ENCODE results near the gene TRPT1.
A peak's percentile ranks its signal among the peaks of the same experiment; 100 is the strongest.

The TRPT1 gene

GRCh38 chr11:64231546-64231945, 5.6 kb upstream of the TRPT1 start:
- no peak for DNase-seq

- no peak for DNase-seq
Measured at GRCh38 chr11:64230985-64231365, 5.0 kb upstream of the TRPT1 start.

DNA sequence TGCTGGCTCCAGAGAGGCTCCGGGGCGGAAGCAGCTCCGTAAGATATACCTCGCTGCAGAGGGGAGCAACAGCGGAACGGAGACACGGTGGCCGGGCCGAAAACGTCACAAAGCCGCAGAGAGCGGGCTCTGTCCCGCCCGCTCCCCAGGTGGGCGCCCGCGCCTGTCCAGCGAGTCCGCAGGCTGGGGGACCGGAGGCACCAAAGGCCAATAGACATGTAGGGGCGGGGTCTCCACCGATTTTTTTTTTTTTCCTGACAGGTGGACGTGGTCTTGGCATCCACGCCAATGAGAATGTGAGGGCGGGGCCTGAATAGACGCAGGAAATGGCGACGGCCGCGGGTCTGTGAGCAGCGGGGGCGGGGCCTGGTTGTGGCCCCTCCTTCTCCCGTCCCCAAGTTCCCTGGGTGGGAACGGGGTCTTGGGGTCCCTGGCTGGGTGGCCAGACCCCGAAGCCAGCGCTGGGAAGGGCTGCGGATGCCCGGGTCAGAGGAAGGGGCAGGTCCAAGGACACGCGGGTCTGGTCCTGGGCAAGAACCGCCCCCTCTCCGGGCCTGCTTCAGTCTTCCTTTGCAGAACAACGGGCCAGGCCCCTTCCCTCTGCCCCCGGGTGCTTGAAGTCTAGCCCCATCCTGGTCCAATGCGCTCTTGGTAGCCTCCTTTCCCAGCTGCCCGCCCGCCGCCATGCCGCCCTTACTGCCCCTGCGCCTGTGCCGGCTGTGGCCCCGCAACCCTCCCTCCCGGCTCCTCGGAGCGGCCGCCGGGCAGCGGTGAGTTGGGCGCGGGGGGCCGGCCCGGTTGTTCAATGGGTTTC, 4.4 kb upstream of the TRPT1 start, which contains the start of gene DNAJC4:
Gene DNAJC4, plus strand, starts transcription at position 378 of the 814 bp plus-strand sequence. Its CDS starts 307 bp downstream, at position 685.
- peak; percentile 52 to 94 (median 85) for DNase-seq

DNA sequence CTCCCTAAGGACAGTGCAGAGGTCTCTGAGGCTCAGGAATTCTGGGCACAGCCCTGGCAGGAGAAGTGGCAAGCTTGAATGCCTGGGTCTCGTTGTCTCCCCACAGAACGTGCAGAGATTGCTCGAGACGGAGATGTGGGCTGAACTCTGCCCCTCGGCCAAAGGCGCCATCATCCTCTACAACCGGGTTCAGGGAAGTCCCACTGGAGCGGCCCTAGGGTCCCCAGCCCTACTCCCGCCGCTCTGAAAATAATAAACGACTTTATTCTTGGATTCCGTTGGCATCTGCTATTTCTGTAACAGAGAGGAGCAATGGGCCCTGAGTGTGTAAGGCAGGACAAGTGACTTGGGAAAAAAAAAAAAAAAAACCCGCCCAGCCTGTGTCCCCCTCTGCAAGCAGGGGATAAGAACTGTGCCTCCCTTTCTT, 3.8 kb upstream of the TRPT1 start:
- DNase-seq, result no peak

DNA sequence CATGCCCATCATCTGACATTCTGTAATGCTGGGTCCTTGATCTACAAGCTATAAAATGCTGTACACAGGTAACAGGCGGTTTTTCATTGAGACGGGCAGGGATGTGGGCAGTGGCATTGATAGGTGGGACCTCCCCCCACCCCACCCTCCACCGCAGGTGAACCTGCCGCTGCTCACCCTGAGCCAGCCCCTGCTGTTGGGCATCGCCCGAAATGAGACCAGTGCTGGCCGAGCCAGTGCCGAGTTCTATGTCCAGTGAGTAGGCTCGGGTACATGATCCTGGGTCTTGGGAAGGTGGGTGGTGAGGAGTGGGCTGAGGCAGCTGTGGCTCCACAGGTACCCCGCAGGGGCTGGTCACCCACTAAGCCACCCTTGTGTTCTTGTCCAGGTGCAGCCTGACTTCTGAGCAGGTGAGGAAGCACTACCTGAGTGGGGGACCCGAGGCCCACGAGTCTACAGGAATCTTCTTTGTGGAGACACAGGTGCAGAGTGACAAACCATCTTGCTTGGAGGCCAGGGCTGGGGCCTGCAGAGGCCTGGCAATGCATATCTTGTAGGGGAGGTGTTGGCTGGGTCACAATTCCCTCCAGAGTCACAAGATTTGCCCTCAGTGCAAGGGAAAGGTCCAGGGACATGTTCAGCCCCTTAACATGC, 3.2 kb upstream of the TRPT1 start:
- no peak for DNase-seq

- DNase-seq, result no peak
Measured at GRCh38 chr11:64227405-64227956, 1.5 kb upstream of the TRPT1 start.

- DNase-seq, result peak in 19 of 58 donors; percentile 25 to 65 (median 45)
Measured at GRCh38 chr11:64226507-64227051, 593 bp upstream of the TRPT1 start.

GRCh38 chr11:64224891-64225607, 937 bp downstream of the TRPT1 start:
- no peak for DNase-seq

DNA sequence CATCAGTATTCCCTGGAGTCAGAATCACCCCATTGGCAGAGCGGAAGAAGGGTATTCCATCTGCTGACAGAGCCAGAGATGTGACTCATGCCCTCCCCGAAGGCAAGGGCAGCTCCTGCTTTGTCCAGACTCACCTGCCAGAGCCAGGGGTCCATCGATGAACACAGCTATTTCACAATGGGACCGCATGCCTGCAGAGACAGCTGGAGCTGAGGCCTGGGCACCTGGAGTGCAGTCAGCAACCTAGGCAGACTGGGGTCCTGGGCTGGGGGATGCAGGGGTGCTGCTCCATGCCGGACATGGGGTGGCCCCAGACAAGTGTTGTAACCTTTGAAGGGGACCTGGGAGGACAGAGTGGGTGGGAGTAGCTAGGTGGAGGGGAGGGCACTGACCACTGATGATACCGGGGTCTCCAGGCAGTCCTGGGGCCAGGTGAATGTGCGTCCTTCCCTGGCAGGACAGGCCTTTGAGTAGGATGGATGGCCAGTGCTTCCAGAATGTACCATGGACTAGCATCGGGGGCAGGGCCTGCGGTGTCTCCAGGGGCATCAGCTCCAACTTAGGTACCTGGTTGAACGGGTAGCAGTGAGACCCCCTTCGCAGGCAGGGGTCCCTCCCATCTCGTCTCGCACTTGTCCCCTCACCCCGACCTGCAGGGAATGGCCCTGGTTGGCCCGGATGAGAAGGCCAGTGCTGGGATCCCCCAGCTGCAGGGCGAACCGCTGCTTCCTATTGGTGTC, 1.7 kb downstream of the TRPT1 start:
- DNase-seq, result no peak

GRCh38 chr11:64223001-64223651, 2.9 kb downstream of the TRPT1 start:
- no peak for DNase-seq

DNA sequence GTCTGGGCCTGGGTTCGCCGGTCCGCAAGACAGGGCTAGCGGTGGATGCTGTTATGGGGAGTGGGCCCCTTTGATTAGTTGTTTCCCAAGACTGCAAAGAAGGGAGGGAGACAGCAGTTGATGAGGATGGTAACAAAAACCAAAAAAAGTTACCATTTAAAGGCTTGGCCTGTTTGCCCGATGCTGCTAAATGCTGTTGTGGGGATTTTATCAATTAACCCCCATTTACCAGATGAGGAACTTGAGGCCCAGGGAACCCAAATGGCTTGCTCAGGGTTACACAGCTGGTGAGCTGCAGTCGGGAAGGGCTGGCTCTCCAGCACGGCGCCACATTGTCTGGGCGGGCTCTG, 3.4 kb downstream of the TRPT1 start:
- DNase-seq, result no peak

DNA sequence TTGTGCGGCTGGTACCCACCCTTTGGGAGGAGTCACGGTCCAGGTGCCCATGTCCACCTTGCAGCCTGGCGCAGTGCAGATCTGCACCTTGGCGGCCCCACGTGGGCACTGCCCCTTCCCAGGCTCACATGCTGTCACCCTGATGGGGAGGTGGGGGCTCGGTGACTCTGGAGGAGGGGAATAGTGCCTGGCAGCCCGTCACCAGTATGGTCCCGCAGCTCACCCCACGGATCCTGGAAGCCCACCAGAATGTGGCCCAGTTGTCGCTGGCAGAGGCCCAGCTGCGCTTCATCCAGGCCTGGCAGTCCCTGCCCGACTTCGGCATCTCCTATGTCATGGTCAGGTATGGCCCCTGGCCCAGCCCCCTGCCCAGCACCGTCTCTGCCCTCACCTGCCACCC, 5.2 kb downstream of the TRPT1 start:
- DNase-seq, result no peak

DNA sequence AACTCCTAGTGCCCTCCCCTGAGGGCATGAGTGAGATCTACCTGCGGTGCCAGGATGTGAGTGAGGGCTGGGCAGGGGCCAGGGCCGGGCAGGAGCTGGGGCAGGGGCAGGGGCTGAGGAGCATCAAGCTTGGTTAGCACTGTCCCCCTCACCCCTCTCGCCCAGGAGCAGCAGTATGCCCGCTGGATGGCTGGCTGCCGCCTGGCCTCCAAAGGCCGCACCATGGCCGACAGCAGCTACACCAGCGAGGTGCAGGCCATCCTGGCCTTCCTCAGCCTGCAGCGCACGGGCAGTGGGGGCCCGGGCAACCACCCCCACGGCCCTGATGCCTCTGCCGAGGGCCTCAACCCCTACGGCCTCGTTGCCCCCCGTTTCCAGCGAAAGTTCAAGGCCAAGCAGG, 5.7 kb downstream of the TRPT1 start:
- no peak for DNase-seq

DNA sequence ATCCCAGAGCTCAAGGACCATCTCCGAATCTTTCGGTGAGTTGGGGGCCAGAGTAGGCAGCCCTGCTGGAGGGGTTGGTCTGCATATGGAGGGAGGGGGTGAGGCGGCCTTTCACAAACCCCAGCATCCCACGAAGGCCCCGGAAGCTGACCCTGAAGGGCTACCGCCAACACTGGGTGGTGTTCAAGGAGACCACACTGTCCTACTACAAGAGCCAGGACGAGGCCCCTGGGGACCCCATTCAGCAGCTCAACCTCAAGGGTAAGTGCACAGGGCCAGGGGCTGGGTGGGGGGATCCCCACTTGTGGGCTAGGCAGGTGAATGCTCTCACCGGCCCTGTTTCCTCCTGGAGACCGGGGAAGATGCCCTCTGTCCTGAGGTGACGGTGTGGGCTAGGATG, 6.2 kb downstream of the TRPT1 start:
- DNase-seq, result no peak

DNA sequence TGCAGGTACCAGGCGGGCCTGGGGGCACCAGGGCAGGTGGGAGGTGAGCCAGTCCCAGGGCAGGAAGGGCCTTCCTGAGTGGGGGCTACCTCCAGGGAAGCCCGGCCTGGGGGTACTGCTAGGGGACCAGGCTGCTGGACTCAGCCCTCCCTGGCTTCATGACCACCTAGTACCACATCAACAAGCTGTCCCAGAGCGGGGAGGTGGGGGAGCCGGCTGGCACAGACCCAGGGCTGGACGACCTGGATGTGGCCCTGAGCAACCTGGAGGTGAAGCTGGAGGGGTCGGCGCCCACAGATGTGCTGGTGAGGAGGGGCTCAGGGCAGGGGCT, 6.7 kb downstream of the TRPT1 start:
- DNase-seq, result no peak

- peak in 5 of 58 donors; percentile 25 to 39 (median 31) for DNase-seq
Measured at GRCh38 chr11:64218628-64219353, 7.2 kb downstream of the TRPT1 start.

- no peak for DNase-seq
Measured at GRCh38 chr11:64216879-64217278, 9.1 kb downstream of the TRPT1 start.

DNA sequence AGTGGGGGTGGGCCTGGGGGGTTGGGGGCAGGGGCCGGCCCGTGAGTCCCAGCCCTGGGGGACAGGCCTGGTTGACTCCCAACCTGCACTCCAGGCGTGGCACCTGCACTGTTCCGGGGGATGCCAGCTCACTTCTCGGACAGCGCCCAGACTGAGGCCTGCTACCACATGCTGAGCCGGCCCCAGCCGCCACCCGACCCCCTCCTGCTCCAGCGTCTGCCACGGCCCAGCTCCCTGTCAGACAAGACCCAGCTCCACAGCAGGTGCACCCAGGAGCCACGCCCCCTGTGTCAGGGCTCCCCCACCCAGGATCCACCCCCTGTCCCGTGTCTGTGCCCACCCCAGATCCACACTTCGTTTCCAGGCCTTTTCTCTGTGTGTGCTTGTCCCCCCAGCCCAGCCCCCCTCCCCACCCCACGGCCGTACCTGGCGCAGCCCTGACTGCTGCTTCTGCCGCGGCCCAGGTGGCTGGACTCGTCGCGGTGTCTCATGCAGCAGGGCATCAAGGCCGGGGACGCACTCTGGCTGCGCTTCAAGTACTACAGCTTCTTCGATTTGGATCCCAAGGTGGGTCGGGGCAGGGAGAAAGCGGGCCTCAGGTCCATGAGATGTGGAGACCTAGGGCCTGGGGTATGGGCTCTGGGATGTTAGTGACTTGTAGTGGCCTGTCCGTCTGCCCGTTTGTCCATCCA, 14.7 kb downstream of the TRPT1 start:
- no peak for DNase-seq

All from anterior cingulate cortex (tissue), 58 donors.